ENCODE measurements around the gene CRTAC1. TPM values are rescaled to one million over a fixed set of nuclear protein-coding genes. Genes with fewer than 3 reads are reported as not detected.

CRTAC1 gene
- total RNA-seq, 4 donors from 2014 or later: 4.0 to 8.7 (median 5.0) TPM

- Histone ChIP-seq H3K27me3 (peaks cover 0 to 48% (median 0%) of the 10 kb centered on the region in 4 donors), H3K27ac (replicated peaks in 1 of 4) (no peak overlapping the region), H3K4me1 (peaks cover 14 to 22% (median 19%) of the 10 kb centered on the region in 4 donors), H3K9me3 (no peaks in the 10 kb centered on the region), H3K4me3 (no peak overlapping the region), H3K36me3 (no peaks in the 10 kb centered on the region)
- no peak for DNase-seq (ENCODE audit: extremely low spot score)
- TF ChIP-seq POLR2A (IDR thresholded peaks at IDR 0.05; ENCODE audit: low read depth) (no peak), CTCF (IDR thresholded peaks at IDR 0.05) (no peak), EP300 (IDR thresholded peaks at IDR 0.05) (no peak)
- WGBS: 74% methylated on average over 2 of the region's 2 CpGs
- intact Hi-C loops (cut with DNase I): no loop called here
These were observed 117.2 kb downstream of the CRTAC1 start for GRCh38 chr10:97913193-97913592.

GRCh38 chr10:97911217-97911616 is 119.2 kb downstream of the CRTAC1 start:
- Histone ChIP-seq H3K36me3 (no peaks in the 10 kb centered on the region), H3K4me1 (peaks cover 10 to 16% (median 12%) of the 10 kb centered on the region in 4 donors), H3K9me3 (no peaks in the 10 kb centered on the region), H3K27me3 (peaks cover 0 to 50% (median 0%) of the 10 kb centered on the region in 4 donors), H3K27ac (replicated peaks in 1 of 4) (no peak overlapping the region), H3K4me3 (no peak overlapping the region)
- intact Hi-C loops (cut with DNase I): no loop called here
- no peak for TF ChIP-seq POLR2A (IDR thresholded peaks at IDR 0.05; ENCODE audit: low read depth)
- no peak for TF ChIP-seq EP300 (IDR thresholded peaks at IDR 0.05)
- no peak for TF ChIP-seq POLR2AphosphoS5 (IDR thresholded peaks at IDR 0.05)
- no peak for TF ChIP-seq CTCF (IDR thresholded peaks at IDR 0.05)
- DNase-seq (ENCODE audit: extremely low spot score): no peak
- 72% methylated on average over 4 of the region's 5 CpGs for WGBS

- peaks cover 0 to 52% (median 0%) of the 10 kb centered on the region in 4 donors for H3K27me3 ChIP-seq
- H3K36me3 ChIP-seq: no peaks in the 10 kb centered on the region
- intact Hi-C loops (cut with DNase I): no loop called here
- no peak for TF ChIP-seq POLR2A (IDR thresholded peaks at IDR 0.05; ENCODE audit: low read depth)
- no peak for TF ChIP-seq POLR2AphosphoS5 (IDR thresholded peaks at IDR 0.05)
- no peak for TF ChIP-seq CTCF (IDR thresholded peaks at IDR 0.05)
- no peak for TF ChIP-seq EP300 (IDR thresholded peaks at IDR 0.05)
- H3K27ac ChIP-seq (replicated peaks in 1 of 4): no peak overlapping the region
- H3K4me3 ChIP-seq: no peak overlapping the region
- H3K4me1 ChIP-seq: peaks cover 7 to 13% (median 11%) of the 10 kb centered on the region in 4 donors
- DNase-seq (ENCODE audit: extremely low spot score): no peak
- 92% methylated on average over 3 of the region's 4 CpGs for WGBS
- no peaks in the 10 kb centered on the region for H3K9me3 ChIP-seq
These were observed 119.8 kb downstream of the CRTAC1 start for GRCh38 chr10:97910661-97911060.

- H3K36me3 ChIP-seq: no peaks in the 10 kb centered on the region
- peaks cover 0 to 6% (median 0%) of the 10 kb centered on the region in 4 donors for H3K4me1 ChIP-seq
- no peak for DNase-seq (ENCODE audit: extremely low spot score)
- 84% methylated on average over 12 of the region's 12 CpGs for WGBS
- H3K27me3 ChIP-seq: peaks cover 0 to 55% (median 0%) of the 10 kb centered on the region in 4 donors
- no peak for TF ChIP-seq CTCF (IDR thresholded peaks at IDR 0.05)
- TF ChIP-seq POLR2AphosphoS5 (IDR thresholded peaks at IDR 0.05): no peak
- TF ChIP-seq EP300 (IDR thresholded peaks at IDR 0.05): no peak
- TF ChIP-seq POLR2A (IDR thresholded peaks at IDR 0.05; ENCODE audit: low read depth): no peak
- H3K27ac ChIP-seq (replicated peaks in 1 of 4): no peak overlapping the region
- intact Hi-C loops (cut with DNase I): no loop called here
- H3K9me3 ChIP-seq: no peaks in the 10 kb centered on the region
- no peak overlapping the region for H3K4me3 ChIP-seq
These were observed 122.6 kb downstream of the CRTAC1 start for GRCh38 chr10:97907830-97908229.

GRCh38 chr10:97907211-97907610 is 123.2 kb downstream of the CRTAC1 start:
- no peak overlapping the region for H3K27ac ChIP-seq (replicated peaks in 1 of 4)
- intact Hi-C loops (cut with DNase I): no loop called here
- no peaks in the 10 kb centered on the region for H3K36me3 ChIP-seq
- H3K4me3 ChIP-seq: no peak overlapping the region
- TF ChIP-seq POLR2AphosphoS5 (IDR thresholded peaks at IDR 0.05) (no peak), EP300 (IDR thresholded peaks at IDR 0.05) (no peak), POLR2A (IDR thresholded peaks at IDR 0.05; ENCODE audit: low read depth) (no peak), CTCF (IDR thresholded peaks at IDR 0.05) (no peak)
- peaks cover 0 to 53% (median 0%) of the 10 kb centered on the region in 4 donors for H3K27me3 ChIP-seq
- DNase-seq (ENCODE audit: extremely low spot score): no peak
- peaks cover 0 to 6% (median 0%) of the 10 kb centered on the region in 4 donors for H3K4me1 ChIP-seq
- no peaks in the 10 kb centered on the region for H3K9me3 ChIP-seq
- 93% methylated on average over 6 of the region's 6 CpGs for WGBS
